HG03575 (cell line): ENCODE data around the gene ZCCHC24.

Source experiments
- ATAC-seq: cut with Tn5 transposase; IDR thresholded peaks from one replicate; pipeline ENCODE4 v1.9.1; 2021; ENCODE audit not compliant: unreplicated experiment, insufficient number of reproducible peaks, low FRiP score; ENCODE audit errors: extremely low read depth

The ZCCHC24 gene

GRCh38 chr10:79380946-79381721, 64.3 kb downstream of the ZCCHC24 start:
- no peak for ATAC-seq

DNA sequence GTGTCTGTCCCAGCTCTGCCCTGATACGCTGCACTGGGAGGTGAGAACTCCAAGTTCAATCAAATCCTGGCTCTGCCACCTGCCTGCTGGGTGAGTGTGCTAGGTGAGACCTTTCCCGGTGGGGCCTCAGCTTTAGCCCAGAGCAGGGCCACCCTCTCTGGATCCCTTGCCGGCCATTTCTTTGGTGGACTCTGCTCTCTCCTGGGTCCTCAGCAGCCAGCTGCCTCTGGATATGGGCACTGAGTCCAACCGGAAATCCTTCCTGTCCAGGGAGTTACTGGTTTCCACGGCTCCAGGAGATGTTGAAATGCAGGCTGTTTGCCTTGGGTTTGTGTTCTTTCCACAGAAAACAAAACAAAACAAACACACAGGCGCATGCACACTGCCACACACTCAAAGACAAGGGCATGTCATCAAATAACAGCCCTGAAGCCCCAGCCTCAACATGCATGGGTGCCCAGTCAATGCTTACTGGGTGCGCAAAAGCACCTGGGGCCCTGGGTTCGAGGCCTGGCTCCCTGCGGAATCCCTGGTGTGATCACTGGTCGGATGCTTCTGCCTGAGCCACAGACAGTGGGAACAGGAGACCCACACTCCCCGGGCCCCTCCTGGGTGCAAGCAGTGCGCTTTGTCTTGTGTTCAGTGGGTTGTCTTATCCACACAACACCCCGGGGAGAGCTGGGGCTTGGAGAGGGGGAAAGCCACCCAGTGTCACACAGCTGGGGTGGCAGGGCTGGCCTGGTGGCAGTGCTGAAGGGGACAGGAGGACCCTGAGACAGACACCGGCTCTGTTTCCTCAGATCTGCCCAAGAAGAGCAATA, 65.1 kb downstream of the ZCCHC24 start:
- ATAC-seq, result no peak

DNA sequence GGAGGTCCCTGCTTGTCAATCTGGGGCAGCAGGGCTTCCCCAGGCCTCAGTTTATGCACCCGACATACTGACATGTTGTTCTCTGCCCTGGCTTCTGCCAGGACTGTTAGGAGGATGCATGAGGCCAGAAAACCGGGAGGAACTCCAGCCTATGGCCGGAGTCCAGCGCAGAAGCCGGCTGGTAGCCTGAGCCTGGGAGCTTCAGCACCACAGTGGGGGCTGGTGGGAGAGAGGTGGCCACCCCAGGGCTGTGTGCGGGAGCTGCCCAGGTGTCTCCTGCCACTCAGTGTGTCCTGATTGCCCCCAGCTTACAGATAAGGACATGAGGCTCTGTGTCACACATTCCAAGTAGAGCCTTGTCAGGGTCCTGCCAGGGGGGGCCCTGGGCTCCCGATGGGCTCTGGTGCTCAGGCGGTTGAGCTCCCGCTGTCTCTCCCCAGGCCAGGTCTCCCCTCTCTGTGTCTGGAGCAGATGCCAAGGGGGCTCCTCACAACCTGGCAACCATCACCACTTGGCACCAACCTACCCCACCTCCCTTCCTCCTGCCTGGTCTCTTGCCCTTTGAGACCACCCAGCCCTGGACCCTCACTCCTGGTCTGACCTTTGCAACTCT, 65.8 kb downstream of the ZCCHC24 start:
- ATAC-seq, result no peak

DNA sequence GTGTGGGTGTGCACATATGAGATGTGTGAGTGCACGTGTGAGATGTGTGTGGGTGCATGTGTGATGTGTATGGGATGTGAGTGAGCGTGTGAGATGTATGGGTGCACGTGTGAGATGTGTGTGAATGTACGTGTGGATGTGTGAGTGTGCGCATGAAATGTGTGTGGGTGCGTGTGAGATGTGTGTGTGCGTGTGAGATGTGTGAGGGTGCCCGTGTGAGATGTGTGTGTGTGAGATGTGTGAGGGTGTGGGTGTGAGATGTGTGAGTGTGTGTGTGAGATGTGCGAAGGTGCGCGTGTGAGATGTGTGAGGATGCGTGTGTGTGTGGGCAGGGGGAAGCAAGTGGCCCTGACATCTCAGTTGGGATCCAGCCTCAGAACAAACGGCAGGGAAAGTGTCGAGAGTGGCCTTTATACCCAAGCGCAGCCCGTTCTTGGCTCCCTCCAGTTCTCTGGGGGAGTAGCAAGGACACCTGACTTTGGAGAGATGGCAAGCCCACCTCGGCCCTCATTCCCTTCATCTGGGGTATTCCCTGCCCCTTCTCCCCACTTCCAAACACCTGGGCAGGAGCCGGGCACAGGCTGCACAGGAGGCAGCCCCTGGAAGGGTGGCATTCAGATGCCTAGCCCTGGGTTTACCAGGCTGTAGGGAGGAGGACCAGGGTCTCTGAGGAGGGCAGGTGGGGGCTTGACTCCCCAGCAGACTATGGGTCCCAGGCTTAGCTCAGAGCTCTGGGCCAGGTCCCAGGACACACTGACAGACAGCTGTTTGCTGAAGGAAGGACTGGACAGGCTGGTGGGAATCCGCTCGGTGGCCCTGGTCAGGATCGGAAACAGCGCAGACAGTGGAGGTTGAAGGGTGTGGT, 66.5 kb downstream of the ZCCHC24 start:
- ATAC-seq, result no peak

DNA sequence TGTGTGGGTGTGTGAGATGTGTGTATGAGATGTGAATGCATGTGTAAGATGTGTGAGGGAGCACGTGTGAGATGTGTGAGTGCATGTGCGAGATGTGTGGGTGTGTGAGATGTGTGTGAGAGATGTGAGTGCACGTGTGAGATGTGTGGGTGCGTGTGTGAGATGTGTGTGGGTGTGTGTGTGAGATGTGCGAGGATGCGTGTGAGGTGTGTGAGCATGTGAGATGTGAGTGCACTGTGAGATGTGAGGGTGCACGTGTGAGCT, 67.1 kb downstream of the ZCCHC24 start:
- ATAC-seq, result no peak

DNA sequence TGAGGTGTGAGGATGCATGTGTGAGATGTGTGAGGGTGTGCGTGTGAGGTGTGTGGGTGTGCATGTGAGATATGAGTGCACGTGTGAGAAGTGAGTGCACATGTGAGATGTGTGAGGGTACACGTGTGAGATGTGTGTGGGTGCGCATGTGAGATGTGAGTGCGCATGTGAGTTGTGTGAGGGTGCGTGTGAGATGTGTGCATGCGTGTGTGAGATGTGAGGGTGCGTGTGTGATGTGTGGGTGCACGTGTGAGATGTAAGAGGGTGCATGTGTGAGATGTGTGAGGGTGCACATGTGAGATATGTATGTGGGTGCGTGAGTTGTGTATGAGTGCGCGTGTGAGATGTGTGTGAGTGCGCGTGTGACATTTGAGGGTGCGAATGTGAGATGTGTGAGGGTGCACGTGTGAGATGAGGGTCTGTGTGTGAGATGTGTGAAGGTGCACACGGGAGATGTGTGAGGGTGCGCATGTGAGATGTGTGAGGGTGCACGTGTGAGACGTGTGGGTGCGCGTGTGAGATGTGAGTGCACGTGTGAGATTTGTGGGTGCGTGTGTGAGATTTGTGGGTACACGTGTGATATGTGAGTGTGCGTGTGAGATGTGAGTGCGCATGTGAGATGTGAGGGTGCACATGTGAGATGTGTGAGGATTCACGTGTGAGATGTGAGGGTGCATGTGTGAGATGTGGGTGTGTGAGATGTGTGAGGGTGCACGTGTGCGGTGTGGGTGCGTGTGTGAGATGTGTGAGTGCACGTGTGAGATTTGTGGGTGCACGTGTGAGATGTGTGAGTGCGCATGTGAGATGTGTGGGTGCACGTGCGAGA, 67.7 kb downstream of the ZCCHC24 start:
- ATAC-seq, result no peak

DNA sequence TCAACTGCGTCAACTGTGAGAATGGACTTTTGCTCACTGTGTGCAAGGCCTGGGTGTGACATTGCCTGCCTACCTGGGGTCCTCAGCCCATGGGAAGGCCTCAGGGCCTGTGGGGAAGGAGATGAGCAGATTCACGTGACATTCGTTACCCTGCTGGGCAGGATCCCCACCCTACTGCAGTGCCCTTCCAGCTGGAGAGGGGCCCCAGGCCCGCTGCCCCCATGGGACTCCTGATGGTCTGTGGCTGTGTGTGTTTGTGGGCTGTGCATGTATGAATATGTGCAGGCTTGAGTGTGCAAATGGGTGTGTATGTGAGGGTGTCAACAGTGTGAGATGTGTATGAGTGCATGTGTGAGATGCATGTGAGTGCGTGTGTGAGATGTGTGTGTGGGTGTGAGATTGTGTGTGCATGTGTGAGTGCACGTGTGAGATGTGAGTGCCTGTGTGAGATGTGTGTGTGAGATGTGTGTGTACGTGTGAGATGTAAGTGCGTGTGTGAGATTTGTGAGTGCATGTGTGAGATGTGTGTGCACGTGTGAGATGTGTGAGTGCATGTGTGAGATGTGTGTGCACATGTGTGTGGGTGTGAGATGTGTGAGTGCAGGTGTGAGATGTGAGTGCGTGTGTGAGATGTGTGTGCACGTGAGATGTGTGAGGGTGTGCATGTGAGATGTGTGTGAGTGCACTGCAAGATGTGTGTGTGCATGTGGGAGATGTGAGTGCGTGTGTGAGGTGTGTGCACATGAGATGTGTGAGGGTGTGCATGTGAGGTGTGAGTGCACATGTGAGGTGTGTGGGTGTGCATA, 68.5 kb downstream of the ZCCHC24 start:
- no peak for ATAC-seq

GRCh38 chr10:79376078-79376628, 69.3 kb downstream of the ZCCHC24 start:
- no peak for ATAC-seq

DNA sequence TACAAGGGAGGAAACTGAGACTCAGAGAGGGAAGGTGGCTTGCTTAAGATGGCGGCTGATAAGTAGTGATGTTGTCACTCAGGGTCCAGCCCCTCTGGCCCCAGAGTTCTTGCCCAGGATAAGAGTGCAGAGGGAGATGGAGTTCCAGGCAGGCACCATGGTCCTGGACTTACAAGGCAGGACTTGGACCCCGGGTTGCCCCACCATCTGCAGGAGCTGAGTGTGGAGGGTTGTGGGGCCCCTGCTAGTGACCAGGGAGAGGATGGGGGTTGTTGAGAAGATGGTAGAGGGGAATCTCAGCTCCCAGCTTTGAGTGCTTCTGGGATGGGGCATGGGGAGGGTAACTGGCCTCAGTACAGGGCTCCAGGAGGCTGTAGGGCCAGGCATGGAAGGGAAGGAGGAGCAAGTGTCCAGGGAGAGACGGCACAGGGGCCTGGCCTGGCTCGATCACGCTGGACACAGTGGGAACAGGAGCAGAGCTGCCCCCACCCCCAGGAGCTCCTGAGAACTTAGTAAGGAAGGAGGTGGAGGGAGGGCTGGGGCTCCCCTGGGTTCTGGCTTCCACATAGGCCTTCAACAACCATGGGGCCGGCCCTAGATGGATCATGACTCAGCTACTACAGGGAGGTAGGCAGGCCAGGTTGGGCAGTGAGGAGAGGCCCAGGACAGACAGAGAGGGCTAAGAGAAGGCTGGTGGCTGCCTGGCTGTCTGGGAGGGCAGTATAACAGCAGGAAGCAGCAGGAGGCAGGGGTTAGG, 69.9 kb downstream of the ZCCHC24 start:
- no peak for ATAC-seq

GRCh38 chr10:79374312-79375191, 70.9 kb downstream of the ZCCHC24 start:
- no peak for ATAC-seq

DNA sequence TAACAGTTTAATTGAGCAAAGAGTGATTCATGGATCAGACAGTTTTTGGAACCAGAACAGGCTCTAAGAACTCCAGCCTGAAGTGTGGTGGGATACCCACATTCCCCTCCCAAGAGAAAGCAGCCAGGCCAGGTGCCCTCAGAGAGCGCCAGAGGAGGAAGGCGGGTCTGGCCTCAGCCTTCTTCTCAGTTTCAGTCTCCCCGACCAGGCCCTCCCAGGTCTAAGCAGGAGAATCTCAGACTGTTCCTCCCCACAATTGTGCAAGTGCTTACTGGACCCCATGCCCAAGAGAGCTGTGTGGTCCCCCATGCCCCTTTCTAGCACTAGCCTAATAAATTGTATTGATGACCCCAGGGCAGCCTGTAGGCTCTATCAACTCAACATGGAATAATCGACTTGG, 72.6 kb downstream of the ZCCHC24 start:
- no peak for ATAC-seq

- no peak for ATAC-seq
Observed at GRCh38 chr10:79367426-79368189, 77.8 kb downstream of the ZCCHC24 start.

GRCh38 chr10:79361726-79362397, 83.6 kb downstream of the ZCCHC24 start:
- ATAC-seq, result no peak

DNA sequence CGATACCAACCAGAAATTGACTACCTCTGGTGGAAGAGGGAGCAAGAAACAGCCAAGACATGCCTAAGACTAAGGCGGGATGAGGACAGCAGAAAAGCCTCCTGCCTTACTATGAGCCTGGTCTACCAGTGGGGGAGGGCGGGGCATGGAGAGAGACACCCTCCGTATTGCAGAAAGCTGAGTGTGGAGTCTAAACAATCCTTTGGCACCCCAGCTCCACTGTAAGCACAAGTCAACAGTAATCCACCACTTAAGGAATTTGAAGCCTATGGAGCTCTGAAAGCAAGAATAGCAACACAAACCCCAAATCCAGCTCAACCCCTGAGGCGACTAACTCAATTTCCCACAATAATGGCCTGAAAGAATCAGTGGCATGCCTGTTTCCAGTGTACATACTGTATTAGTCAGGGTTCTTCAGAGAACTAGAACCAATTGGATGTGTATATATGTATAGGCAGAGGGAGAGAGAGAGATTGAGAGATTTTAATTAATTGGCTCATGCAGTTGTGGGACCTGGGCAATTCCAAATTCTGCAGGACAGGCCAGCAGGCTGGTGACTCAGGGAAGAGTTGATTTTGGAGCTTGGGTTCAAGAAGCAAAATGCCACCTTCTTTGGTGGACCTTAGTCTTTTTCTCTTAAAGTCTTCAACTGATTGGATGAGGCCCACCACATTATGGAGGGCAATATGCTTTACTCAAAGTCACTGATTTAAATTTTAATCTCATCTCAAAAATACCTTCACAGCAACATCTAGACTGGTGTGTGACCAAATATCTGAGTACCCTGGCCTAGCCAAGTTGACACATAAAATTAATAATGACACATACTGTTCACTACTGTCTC, 84.7 kb downstream of the ZCCHC24 start:
- ATAC-seq, result no peak
